Astrocyte (in vitro differentiated cells and primary cell): ENCODE measurements around the gene CHD9NB. TPM values are rescaled to one million over a fixed set of nuclear protein-coding genes. Genes with fewer than 3 reads are reported as not detected.

ENCODE experiments used
- DNase-seq: peaks from one replicate; pipeline ENCODE4 v3.0.0-alpha.2; 2010; ENCODE audit warnings: low read depth
- FAIRE-seq: peaks from 2 replicates; lab custom pipeline; 2011; peaks lifted over from hg19 to GRCh38; lab: Jason Lieb, UNC
- H2AFZ ChIP-seq: 2 replicates; pipeline ENCODE4 v1.6.0; 2012; ENCODE audit warnings: low read depth, low read length, inconsistent platforms
- H3K27ac ChIP-seq: 2 replicates; pipeline ENCODE4 v1.5.1; 2011; ENCODE audit warnings: low read depth, low read length, inconsistent platforms
- H3K27me3 ChIP-seq: 2 replicates; pipeline ENCODE4 v1.6.0; 2011; ENCODE audit warnings: low read length, inconsistent platforms; ENCODE audit not compliant: insufficient read depth
- H3K36me3 ChIP-seq: 2 replicates; pipeline ENCODE4 v1.5.1; 2011; ENCODE audit warnings: low read length, inconsistent platforms; ENCODE audit not compliant: insufficient read depth
- H3K4me1 ChIP-seq: 2 replicates; pipeline ENCODE4 v1.5.1; 2011; ENCODE audit warnings: low read length, inconsistent platforms; ENCODE audit not compliant: insufficient read depth
- H3K4me2 ChIP-seq: 2 replicates; pipeline ENCODE4 v1.6.0; 2012; ENCODE audit warnings: low read length, inconsistent platforms
- H3K4me3 ChIP-seq: 2 replicates; pipeline ENCODE4 v1.5.1; 2011; ENCODE audit warnings: low read depth, mild to moderate bottlenecking, low read length, inconsistent platforms; ENCODE audit not compliant: insufficient read depth
- H3K79me2 ChIP-seq: 2 replicates; pipeline ENCODE4 v1.6.0; 2012; ENCODE audit warnings: mild to moderate bottlenecking, low read length, inconsistent platforms; ENCODE audit not compliant: insufficient read depth
- H3K9ac ChIP-seq: 2 replicates; pipeline ENCODE4 v1.6.0; 2012; ENCODE audit warnings: mild to moderate bottlenecking, low read length, inconsistent platforms
- H3K9me3 ChIP-seq: 2 replicates; pipeline ENCODE4 v1.5.1; 2012; ENCODE audit warnings: low read depth, mild to moderate bottlenecking, low read length, inconsistent platforms; ENCODE audit not compliant: insufficient read depth
- H4K20me1 ChIP-seq: 2 replicates; pipeline ENCODE4 v1.6.0; 2012; ENCODE audit warnings: low read length, inconsistent platforms; ENCODE audit not compliant: insufficient read depth
- H3K27ac Mint-ChIP-seq: one replicate; pipeline ENCODE4 v1.8.0; 2021; ENCODE audit warnings: mild to moderate bottlenecking, mixed read lengths; ENCODE audit not compliant: unreplicated experiment
- H3K27me3 Mint-ChIP-seq: one replicate; pipeline ENCODE4 v1.8.0; 2021; ENCODE audit warnings: low read depth, mixed read lengths; ENCODE audit not compliant: unreplicated experiment
- H3K36me3 Mint-ChIP-seq: one replicate; pipeline ENCODE4 v1.8.0; 2021; ENCODE audit warnings: low read depth, mixed read lengths; ENCODE audit not compliant: unreplicated experiment
- H3K4me1 Mint-ChIP-seq: one replicate; pipeline ENCODE4 v1.8.0; 2021; ENCODE audit warnings: low read depth, mixed read lengths; ENCODE audit not compliant: unreplicated experiment
- H3K4me3 Mint-ChIP-seq: one replicate; pipeline ENCODE4 v1.8.0; 2021; ENCODE audit warnings: mild to moderate bottlenecking, moderate library complexity, mixed read lengths; ENCODE audit not compliant: unreplicated experiment
- H3K9me3 Mint-ChIP-seq: one replicate; pipeline ENCODE4 v1.8.0; 2021; ENCODE audit warnings: mild to moderate bottlenecking, mixed read lengths; ENCODE audit not compliant: unreplicated experiment
- CTCF ChIP-seq: IDR thresholded peaks from 2 replicates; pipeline ENCODE4 v1.5.1; 2011; ENCODE audit warnings: low read depth, mild to moderate bottlenecking, inconsistent platforms, low read length, moderate library complexity; ENCODE audit not compliant: insufficient read depth
- EZH2 ChIP-seq: IDR thresholded peaks from 2 replicates; pipeline ENCODE4 v1.6.1; 2012; ENCODE audit warnings: mild to moderate bottlenecking, low read length, inconsistent platforms; ENCODE audit not compliant: insufficient read depth
- total RNA-seq: library from RNA; stranded (reverse); gene quantifications from 2 replicates; pipeline ENCODE4 v1.2.1, GENCODE V29; 2021

CHD9NB gene
- total RNA-seq, 1 donor from 2014 or later: 3.3 TPM

- DNase-seq (no peak), FAIRE-seq (no peak)
- Histone ChIP-seq H3K9ac (no peak overlapping the region), H3K9me3 (no peaks in the 10 kb centered on the region), H3K4me1 (peaks cover 5% of the 10 kb centered on the region), H3K4me2 (no peak overlapping the region), H3K79me2 (peaks cover 76% of the 10 kb centered on the region), H2AFZ (no peak overlapping the region), H3K4me3 (no peak overlapping the region), H3K36me3 (no peaks in the 10 kb centered on the region), H3K27me3 (no peaks in the 10 kb centered on the region), H3K27ac (no peak overlapping the region), H4K20me1 (peaks cover 16% of the 10 kb centered on the region)
- Mint-ChIP-seq H3K27ac (no peak overlapping the region), H3K27me3 (no peaks in the 10 kb centered on the region), H3K4me1 (peaks cover 18% of the 10 kb centered on the region), H3K36me3 (peaks cover 7% of the 10 kb centered on the region), H3K9me3 (peaks cover 2% of the 10 kb centered on the region), H3K4me3 (no peak overlapping the region)
- TF ChIP-seq EZH2 (no peak), CTCF (no peak)
Measured at GRCh38 chr16:53068423-53068833, 15.7 kb upstream of the CHD9NB start.

GRCh38 chr16:53067675-53068074 is 15.0 kb upstream of the CHD9NB start:
- peaks cover 18% of the 10 kb centered on the region for H3K4me1 Mint-ChIP-seq
- Histone ChIP-seq H2AFZ (no peak overlapping the region), H3K36me3 (no peaks in the 10 kb centered on the region), H3K4me3 (no peak overlapping the region), H4K20me1 (peaks cover 16% of the 10 kb centered on the region), H3K27me3 (no peaks in the 10 kb centered on the region), H3K9me3 (no peaks in the 10 kb centered on the region), H3K9ac (no peak overlapping the region), H3K27ac (no peak overlapping the region), H3K4me2 (no peak overlapping the region), H3K79me2 (peaks cover 73% of the 10 kb centered on the region), H3K4me1 (peaks cover 5% of the 10 kb centered on the region)
- DNase-seq (no peak), FAIRE-seq (no peak)
- no peak overlapping the region for H3K4me3 Mint-ChIP-seq
- H3K27me3 Mint-ChIP-seq: no peaks in the 10 kb centered on the region
- H3K36me3 Mint-ChIP-seq: peaks cover 3% of the 10 kb centered on the region
- H3K27ac Mint-ChIP-seq: no peak overlapping the region
- no peak for TF ChIP-seq CTCF
- TF ChIP-seq EZH2: no peak
- peaks cover 2% of the 10 kb centered on the region for H3K9me3 Mint-ChIP-seq

GRCh38 chr16:53065461-53066061 is 12.9 kb upstream of the CHD9NB start:
- H3K9ac ChIP-seq: no peak overlapping the region
- DNase-seq (no peak), FAIRE-seq (no peak)
- H3K4me1 ChIP-seq: no peaks in the 10 kb centered on the region
- H3K36me3 Mint-ChIP-seq: no peaks in the 10 kb centered on the region
- H3K79me2 ChIP-seq: peaks cover 74% of the 10 kb centered on the region
- H3K27me3 ChIP-seq: no peaks in the 10 kb centered on the region
- no peak overlapping the region for H3K27ac ChIP-seq
- no peak overlapping the region for H2AFZ ChIP-seq
- no peaks in the 10 kb centered on the region for H3K9me3 ChIP-seq
- peaks cover 28% of the 10 kb centered on the region for H4K20me1 ChIP-seq
- peaks cover 17% of the 10 kb centered on the region for H3K4me1 Mint-ChIP-seq
- TF ChIP-seq CTCF (no peak), EZH2 (no peak)
- no peak overlapping the region for H3K27ac Mint-ChIP-seq
- peaks cover 2% of the 10 kb centered on the region for H3K9me3 Mint-ChIP-seq
- no peaks in the 10 kb centered on the region for H3K27me3 Mint-ChIP-seq
- H3K4me3 Mint-ChIP-seq: no peak overlapping the region
- H3K36me3 ChIP-seq: no peaks in the 10 kb centered on the region
- H3K4me3 ChIP-seq: no peak overlapping the region
- H3K4me2 ChIP-seq: no peak overlapping the region
